Neural cell (in vitro differentiated cells): ENCODE results near the gene VSIG10L2. TPM values are rescaled to one million over a fixed set of nuclear protein-coding genes. Genes with fewer than 3 reads are reported as not detected.

ENCODE experiments used
- H2AFZ ChIP-seq: fragments of 200-600, 300-800 bp; sonication (generic), shearing (Covaris generic); 2 replicates; pipeline ENCODE4 v1.6.0; 2014; ENCODE audit warnings: low read depth, mild to moderate bottlenecking, antibody characterized with exemption, low read length, moderate library complexity
- H3F3A ChIP-seq: fragments of 200-600 bp; shearing (Covaris generic); 2 replicates; pipeline ENCODE4 v1.6.1; 2016; ENCODE audit warnings: mild to moderate bottlenecking, moderate library complexity, mixed read lengths, antibody characterized with exemption, low read length; ENCODE audit not compliant: insufficient read depth, poor library complexity, severe bottlenecking
- H3K27ac ChIP-seq: fragments of 200-600, 300-800 bp; sonication (generic), shearing (Covaris generic); 2 replicates; pipeline ENCODE4 v1.5.1; 2014; ENCODE audit warnings: mild to moderate bottlenecking, low read length, moderate library complexity
- H3K27me3 ChIP-seq: fragments of 300-800, 200-600 bp; sonication (generic), shearing (Covaris generic); 2 replicates; pipeline ENCODE4 v1.6.0; 2014; ENCODE audit warnings: mild to moderate bottlenecking, low read depth, low read length, moderate library complexity; ENCODE audit not compliant: insufficient read depth
- H3K36me3 ChIP-seq: fragments of 300-800, 200-600 bp; sonication (generic), shearing (Covaris generic); 2 replicates; pipeline ENCODE4 v1.5.1; 2014; ENCODE audit warnings: mild to moderate bottlenecking, antibody characterized with exemption, low read length, moderate library complexity; ENCODE audit not compliant: insufficient read depth
- H3K4me2 ChIP-seq: fragments of 300-800, 200-600 bp; sonication (generic), shearing (Covaris generic); 2 replicates; pipeline ENCODE4 v1.6.0; 2014; ENCODE audit warnings: mild to moderate bottlenecking, low read length
- H3K4me3 ChIP-seq: fragments of 300-800, 200-600 bp; sonication (generic), shearing (Covaris generic); 2 replicates; pipeline ENCODE4 v1.5.1; 2014; ENCODE audit warnings: mild to moderate bottlenecking, low read length, moderate library complexity
- H3K79me2 ChIP-seq: fragments of 200-600 bp; shearing (Covaris generic); replicated peaks from 2 replicates; pipeline ENCODE4 v1.6.0; 2014; ENCODE audit warnings: mild to moderate bottlenecking, low read length, moderate library complexity; ENCODE audit not compliant: insufficient read depth
- H3K9ac ChIP-seq: fragments of 300-800, 200-600 bp; sonication (generic), shearing (Covaris generic); 2 replicates; pipeline ENCODE4 v1.6.1; 2016; ENCODE audit warnings: mild to moderate bottlenecking, low read length, mixed read lengths
- H3K9me2 ChIP-seq: fragments of 200-600 bp; shearing (Covaris generic); 2 replicates; pipeline ENCODE4 v1.6.1; 2016; ENCODE audit warnings: mild to moderate bottlenecking, low read length, mixed read lengths; ENCODE audit not compliant: insufficient read depth
- H3K9me3 ChIP-seq: fragments of 200-600, 300-800 bp; sonication (generic), shearing (Covaris generic); 2 replicates; pipeline ENCODE4 v1.6.1; 2016; ENCODE audit warnings: mild to moderate bottlenecking, mixed run types, low read length, moderate library complexity, mixed read lengths
- H4K20me1 ChIP-seq: fragments of 200-600 bp; shearing (Covaris generic); 2 replicates; pipeline ENCODE4 v1.6.1; 2016; ENCODE audit warnings: mild to moderate bottlenecking, mixed run types; ENCODE audit not compliant: insufficient read depth
- EP300 ChIP-seq: fragments of 450-650 bp; conservative IDR thresholded peaks from 2 replicates; pipeline ENCODE4 v1.6.1; 2014; ENCODE audit warnings: antibody characterized with exemption, mild to moderate bottlenecking, moderate library complexity; ENCODE audit not compliant: poor library complexity, severe bottlenecking
- EZH2 ChIP-seq: fragments of 200-600, 300-800 bp; shearing (Covaris generic), sonication (generic); IDR thresholded peaks from 2 replicates; pipeline ENCODE4 v1.6.1; 2014; ENCODE audit warnings: antibody characterized with exemption, low read length, borderline replicate concordance, mild to moderate bottlenecking; ENCODE audit not compliant: insufficient read depth, poor library complexity, severe bottlenecking
- MXI1 ChIP-seq: fragments of 450-650 bp; conservative IDR thresholded peaks from 2 replicates; pipeline ENCODE4 v1.6.1; 2014; ENCODE audit warnings: antibody characterized with exemption, mild to moderate bottlenecking; ENCODE audit not compliant: poor library complexity, severe bottlenecking
- POLR2AphosphoS5 ChIP-seq: IDR thresholded peaks from 2 replicates; pipeline ENCODE4 v1.6.1; 2012
- RAD21 ChIP-seq: fragments of 450-650 bp; conservative IDR thresholded peaks from 2 replicates; pipeline ENCODE4 v1.6.1; 2014; ENCODE audit warnings: antibody characterized with exemption, mild to moderate bottlenecking, moderate library complexity
- SMC3 ChIP-seq: fragments of 450-650 bp; conservative IDR thresholded peaks from 2 replicates; pipeline ENCODE4 v1.6.1; 2014; ENCODE audit warnings: antibody characterized with exemption, mild to moderate bottlenecking, moderate library complexity; ENCODE audit not compliant: poor library complexity
- TAF1 ChIP-seq: IDR thresholded peaks from 2 replicates; pipeline ENCODE4 v1.6.1; 2012; ENCODE audit warnings: low read depth
- polyA plus RNA-seq: library from polyadenylated mRNA; depleted of rRNA; stranded (reverse); fragments of >200 nt; gene quantifications from 2 replicates; pipeline ENCODE4 v1.2.3, GENCODE V29; 2014
- TF ChIP-seq, protein P1 (sequence below): fragments of 450-650 bp; IDR thresholded peaks from 2 replicates; pipeline ENCODE4 v1.5.1; 2014; ENCODE audit warnings: antibody characterized with exemption, mild to moderate bottlenecking, moderate library complexity; ENCODE audit not compliant: poor library complexity, severe bottlenecking
- TF ChIP-seq, protein P2 (sequence below): IDR thresholded peaks from 2 replicates; pipeline ENCODE4 v1.6.1; 2012; ENCODE audit warnings: borderline replicate concordance

VSIG10L2 gene
- polyA plus RNA-seq, 1 donor from 2014 or later, result not detected

DNA sequence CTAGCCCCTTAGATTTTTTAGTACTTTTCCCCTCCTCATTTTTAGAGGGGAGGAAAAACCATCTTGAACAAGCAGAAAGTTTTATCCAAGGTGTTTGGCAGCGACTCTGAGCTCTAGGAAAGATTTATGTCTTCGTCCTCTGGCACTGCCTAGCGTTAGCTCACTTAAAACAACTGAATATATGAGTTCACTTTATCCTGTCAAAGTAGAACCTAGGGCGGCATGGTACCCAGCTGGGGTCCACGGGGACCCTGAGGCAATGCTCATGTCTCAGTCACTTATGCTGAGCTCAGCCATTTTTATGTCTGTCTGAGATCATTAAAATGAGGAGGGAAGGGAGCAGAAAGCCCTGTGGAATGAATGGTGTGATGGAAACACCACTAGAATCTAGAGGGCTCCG, 14.2 kb upstream of the VSIG10L2 start:
- Histone ChIP-seq H3K4me2 (no peak overlapping the region), H3K9ac (no peak overlapping the region), H3K79me2 (no peaks in the 10 kb centered on the region), H3K9me3 (no peaks in the 10 kb centered on the region), H3K9me2 (no peaks in the 10 kb centered on the region), H3K27ac (no peak overlapping the region), H3K4me3 (no peak overlapping the region), H4K20me1 (no peaks in the 10 kb centered on the region), H3F3A (no peaks in the 10 kb centered on the region), H3K27me3 (no peaks in the 10 kb centered on the region), H3K36me3 (no peaks in the 10 kb centered on the region), H2AFZ (no peak overlapping the region)
- no peak for TF ChIP-seq POLR2AphosphoS5
- TF ChIP-seq SMC3, result no peak
- TF ChIP-seq RAD21, result no peak
- TF ChIP-seq TAF1, result no peak
- TF ChIP-seq EZH2, result no peak
- no peak for TF ChIP-seq MXI1
- TF ChIP-seq, protein P1, sequence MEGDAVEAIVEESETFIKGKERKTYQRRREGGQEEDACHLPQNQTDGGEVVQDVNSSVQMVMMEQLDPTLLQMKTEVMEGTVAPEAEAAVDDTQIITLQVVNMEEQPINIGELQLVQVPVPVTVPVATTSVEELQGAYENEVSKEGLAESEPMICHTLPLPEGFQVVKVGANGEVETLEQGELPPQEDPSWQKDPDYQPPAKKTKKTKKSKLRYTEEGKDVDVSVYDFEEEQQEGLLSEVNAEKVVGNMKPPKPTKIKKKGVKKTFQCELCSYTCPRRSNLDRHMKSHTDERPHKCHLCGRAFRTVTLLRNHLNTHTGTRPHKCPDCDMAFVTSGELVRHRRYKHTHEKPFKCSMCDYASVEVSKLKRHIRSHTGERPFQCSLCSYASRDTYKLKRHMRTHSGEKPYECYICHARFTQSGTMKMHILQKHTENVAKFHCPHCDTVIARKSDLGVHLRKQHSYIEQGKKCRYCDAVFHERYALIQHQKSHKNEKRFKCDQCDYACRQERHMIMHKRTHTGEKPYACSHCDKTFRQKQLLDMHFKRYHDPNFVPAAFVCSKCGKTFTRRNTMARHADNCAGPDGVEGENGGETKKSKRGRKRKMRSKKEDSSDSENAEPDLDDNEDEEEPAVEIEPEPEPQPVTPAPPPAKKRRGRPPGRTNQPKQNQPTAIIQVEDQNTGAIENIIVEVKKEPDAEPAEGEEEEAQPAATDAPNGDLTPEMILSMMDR, result no peak
- no peak for TF ChIP-seq EP300
- TF ChIP-seq, protein P2, sequence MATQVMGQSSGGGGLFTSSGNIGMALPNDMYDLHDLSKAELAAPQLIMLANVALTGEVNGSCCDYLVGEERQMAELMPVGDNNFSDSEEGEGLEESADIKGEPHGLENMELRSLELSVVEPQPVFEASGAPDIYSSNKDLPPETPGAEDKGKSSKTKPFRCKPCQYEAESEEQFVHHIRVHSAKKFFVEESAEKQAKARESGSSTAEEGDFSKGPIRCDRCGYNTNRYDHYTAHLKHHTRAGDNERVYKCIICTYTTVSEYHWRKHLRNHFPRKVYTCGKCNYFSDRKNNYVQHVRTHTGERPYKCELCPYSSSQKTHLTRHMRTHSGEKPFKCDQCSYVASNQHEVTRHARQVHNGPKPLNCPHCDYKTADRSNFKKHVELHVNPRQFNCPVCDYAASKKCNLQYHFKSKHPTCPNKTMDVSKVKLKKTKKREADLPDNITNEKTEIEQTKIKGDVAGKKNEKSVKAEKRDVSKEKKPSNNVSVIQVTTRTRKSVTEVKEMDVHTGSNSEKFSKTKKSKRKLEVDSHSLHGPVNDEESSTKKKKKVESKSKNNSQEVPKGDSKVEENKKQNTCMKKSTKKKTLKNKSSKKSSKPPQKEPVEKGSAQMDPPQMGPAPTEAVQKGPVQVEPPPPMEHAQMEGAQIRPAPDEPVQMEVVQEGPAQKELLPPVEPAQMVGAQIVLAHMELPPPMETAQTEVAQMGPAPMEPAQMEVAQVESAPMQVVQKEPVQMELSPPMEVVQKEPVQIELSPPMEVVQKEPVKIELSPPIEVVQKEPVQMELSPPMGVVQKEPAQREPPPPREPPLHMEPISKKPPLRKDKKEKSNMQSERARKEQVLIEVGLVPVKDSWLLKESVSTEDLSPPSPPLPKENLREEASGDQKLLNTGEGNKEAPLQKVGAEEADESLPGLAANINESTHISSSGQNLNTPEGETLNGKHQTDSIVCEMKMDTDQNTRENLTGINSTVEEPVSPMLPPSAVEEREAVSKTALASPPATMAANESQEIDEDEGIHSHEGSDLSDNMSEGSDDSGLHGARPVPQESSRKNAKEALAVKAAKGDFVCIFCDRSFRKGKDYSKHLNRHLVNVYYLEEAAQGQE, result no peak

DNA sequence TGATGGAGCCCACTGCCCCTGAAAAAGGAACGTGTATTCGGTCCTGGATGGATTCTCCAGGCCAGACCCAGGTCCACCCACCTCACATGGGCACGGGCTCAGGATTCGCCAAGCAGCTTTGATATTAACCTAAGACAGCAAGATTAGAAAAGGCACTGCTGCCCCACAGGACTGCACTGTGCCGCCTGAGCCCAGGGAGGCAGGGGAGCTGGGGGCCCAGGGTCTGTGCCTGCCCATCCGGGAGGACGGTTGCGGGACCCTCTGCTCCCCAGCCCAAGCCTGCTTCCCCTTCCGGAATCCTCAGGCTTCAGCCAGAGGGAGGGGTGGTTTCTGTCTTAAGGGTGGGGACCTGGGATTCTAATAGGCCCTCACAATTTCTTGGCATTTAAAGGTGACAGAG, 13.5 kb upstream of the VSIG10L2 start:
- H3K9me2 ChIP-seq, result no peaks in the 10 kb centered on the region
- H4K20me1 ChIP-seq, result no peaks in the 10 kb centered on the region
- H3K4me2 ChIP-seq, result no peak overlapping the region
- no peaks in the 10 kb centered on the region for H3F3A ChIP-seq
- no peak overlapping the region for H3K9ac ChIP-seq
- H3K36me3 ChIP-seq, result no peaks in the 10 kb centered on the region
- TF ChIP-seq TAF1 (no peak), POLR2AphosphoS5 (no peak), SMC3 (no peak), EP300 (no peak), RAD21 (no peak), EZH2 (no peak)
- TF ChIP-seq, protein P2, result no peak
- H3K27ac ChIP-seq, result no peak overlapping the region
- no peak overlapping the region for H3K4me3 ChIP-seq
- no peaks in the 10 kb centered on the region for H3K79me2 ChIP-seq
- no peaks in the 10 kb centered on the region for H3K27me3 ChIP-seq
- no peak overlapping the region for H2AFZ ChIP-seq
- H3K9me3 ChIP-seq, result no peaks in the 10 kb centered on the region
